Smooth muscle cell (in vitro differentiated cells): ENCODE data around the gene FOXN4. TPM values are rescaled to one million over a fixed set of nuclear protein-coding genes. Genes with fewer than 3 reads are reported as not detected.

Experiments used
- polyA plus RNA-seq: library from polyadenylated mRNA; unstranded; fragments of >200 nt; fragmentation: Nextera tagmentation; extraction: Ambion mirVana; gene quantifications from 2 replicates; pipeline ENCODE4 v1.2.1, GENCODE V29; 2016
- total RNA-seq: library from RNA; depleted of rRNA; stranded (reverse); fragments of >200 nt; gene quantifications from 2 replicates; pipeline ENCODE4 v1.2.3, GENCODE V29; 2014

FOXN4 gene
- total and polyA plus RNA-seq, 2 experiments from 2014 or later = not detected

Other genes with a start within 250 kb of the FOXN4 start
- 6.3 and 13.6 TPM in 2 replicates for gene ALKBH2, start 215.8 kb downstream of the FOXN4 start, total RNA-seq
- 17.6 and 23.3 TPM in 2 replicates for gene ALKBH2, start 215.8 kb downstream of the FOXN4 start, polyA plus RNA-seq
- gene UNG, start 211.7 kb downstream of the FOXN4 start, total RNA-seq = 17.1 and 18.2 TPM in 2 replicates
- gene UNG, start 211.7 kb downstream of the FOXN4 start, polyA plus RNA-seq = 22.8 and 27.3 TPM in 2 replicates
- gene ACACB, start 192.7 kb downstream of the FOXN4 start, total RNA-seq = 2.0 and 3.0 TPM in 2 replicates
- gene ACACB, start 192.7 kb downstream of the FOXN4 start, polyA plus RNA-seq = 0.58 and 2.2 TPM in 2 replicates
- 2.3 TPM in 1 of 2 replicates, not detected in the other for gene MYO1H, start 38.6 kb upstream of the FOXN4 start, total RNA-seq
- gene MYO1H, start 38.6 kb upstream of the FOXN4 start, polyA plus RNA-seq = 0.03 and 0.11 TPM in 2 replicates
- 89.7 and 111 TPM in 2 replicates for gene KCTD10, start 168.0 kb upstream of the FOXN4 start, total RNA-seq
- 63.7 and 79.6 TPM in 2 replicates for gene KCTD10, start 168.0 kb upstream of the FOXN4 start, polyA plus RNA-seq
- gene UBE3B, start 168.3 kb upstream of the FOXN4 start, total RNA-seq = 45.5 and 62.9 TPM in 2 replicates
- 21.8 and 24.2 TPM in 2 replicates for gene UBE3B, start 168.3 kb upstream of the FOXN4 start, polyA plus RNA-seq